Natural killer cell (primary cell): ENCODE data around the gene GALNT16. TPM values are rescaled to one million over a fixed set of nuclear protein-coding genes. Genes with fewer than 3 reads are reported as not detected.

ENCODE experiments used
- ATAC-seq, 3 donors: fragments of 150-1000 bp in 2 of 3; fragments of 200-7000 bp in 1 of 3; cut with Tn5 transposase; 1 replicate in 1 of 3; 2 replicates in 2 of 3; pipeline ENCODE4 v1.10.0; 2021; ENCODE audit warnings: mild to moderate bottlenecking in 2 of 3, moderate library complexity in 2 of 3
- DNase-seq, 2 donors: peaks; one replicate each; pipeline versions ENCODE4 v3.0.0 to v3.0.0-alpha.2; 2013 to 2021; ENCODE audit warnings: mixed read lengths in 1 of 2
- H3K27ac ChIP-seq: one replicate; pipeline ENCODE4 v1.5.1; 2013; ENCODE audit warnings: mild to moderate bottlenecking, low read length
- H3K27me3 ChIP-seq: one replicate; pipeline ENCODE4 v1.6.1; 2013; ENCODE audit warnings: low read length; ENCODE audit not compliant: control insufficient read depth, insufficient read depth
- H3K36me3 ChIP-seq: one replicate; pipeline ENCODE4 v1.6.1; 2013; ENCODE audit warnings: low read length; ENCODE audit not compliant: control insufficient read depth, insufficient read depth
- H3K4me1 ChIP-seq: one replicate; pipeline ENCODE4 v1.6.1; 2013; ENCODE audit warnings: low read length; ENCODE audit not compliant: control insufficient read depth, insufficient read depth
- H3K4me3 ChIP-seq: one replicate; pipeline ENCODE4 v1.5.1; 2013; ENCODE audit warnings: low read length
- H3K9me3 ChIP-seq: one replicate; pipeline ENCODE4 v1.6.1; 2013; ENCODE audit warnings: low read length; ENCODE audit not compliant: control insufficient read depth, insufficient read depth
- H3K27ac Mint-ChIP-seq, 2 donors: one replicate each; pipeline ENCODE4 v1.8.0; 2022; ENCODE audit warnings: mild to moderate bottlenecking in 2 of 2, mixed read lengths in 2 of 2, moderate library complexity in 1 of 2
- H3K27me3 Mint-ChIP-seq, 2 donors: one replicate each; pipeline ENCODE4 v1.8.0; 2022; ENCODE audit warnings: low read depth in 2 of 2, mixed read lengths in 2 of 2
- H3K36me3 Mint-ChIP-seq: one replicate; pipeline ENCODE4 v1.8.0; 2022; ENCODE audit warnings: mixed read lengths
- H3K4me1 Mint-ChIP-seq, 2 donors: one replicate each; pipeline ENCODE4 v1.8.0; 2022; ENCODE audit warnings: mixed read lengths in 2 of 2
- H3K4me3 Mint-ChIP-seq: one replicate; pipeline ENCODE4 v1.8.0; 2022; ENCODE audit warnings: mild to moderate bottlenecking, moderate library complexity, mixed read lengths
- H3K9me3 Mint-ChIP-seq, 2 donors: one replicate each; pipeline ENCODE4 v1.8.0; 2022; ENCODE audit warnings: mixed read lengths in 2 of 2
- WGBS: methylation state at CpG from one replicate; pipeline ENCODE4 v1.1.7; 2013; ENCODE audit warnings: missing lambda C conversion rate; ENCODE audit not compliant: insufficient coverage; 5-methylcytosine and 5-hydroxymethylcytosine counted together
- intact Hi-C: fragments of 100-400 bp; cut with micrococcal nuclease; formaldehyde crosslinking; loops from one replicate; pipeline ENCODE4 v1.14.2; 2022
- total RNA-seq, 4 donors: library from RNA; stranded (reverse); fragments of 120-200 nt in 1 of 4; gene quantifications; one replicate each; pipeline versions ENCODE4 v1.2.3 to v1.2.4, GENCODE V29; 2013 to 2022
- TF ChIP-seq, protein P1 (sequence below): fragments of 200-600 bp; IDR thresholded peaks from one replicate; pipeline ENCODE4 v1.8.0; 2022; ENCODE audit warnings: antibody characterized with exemption

Gene GALNT16
- total RNA-seq, 3 donors from 2014 or later (not counting 1 experiment from before 2014, with no cell fraction given), result not detected

DNA sequence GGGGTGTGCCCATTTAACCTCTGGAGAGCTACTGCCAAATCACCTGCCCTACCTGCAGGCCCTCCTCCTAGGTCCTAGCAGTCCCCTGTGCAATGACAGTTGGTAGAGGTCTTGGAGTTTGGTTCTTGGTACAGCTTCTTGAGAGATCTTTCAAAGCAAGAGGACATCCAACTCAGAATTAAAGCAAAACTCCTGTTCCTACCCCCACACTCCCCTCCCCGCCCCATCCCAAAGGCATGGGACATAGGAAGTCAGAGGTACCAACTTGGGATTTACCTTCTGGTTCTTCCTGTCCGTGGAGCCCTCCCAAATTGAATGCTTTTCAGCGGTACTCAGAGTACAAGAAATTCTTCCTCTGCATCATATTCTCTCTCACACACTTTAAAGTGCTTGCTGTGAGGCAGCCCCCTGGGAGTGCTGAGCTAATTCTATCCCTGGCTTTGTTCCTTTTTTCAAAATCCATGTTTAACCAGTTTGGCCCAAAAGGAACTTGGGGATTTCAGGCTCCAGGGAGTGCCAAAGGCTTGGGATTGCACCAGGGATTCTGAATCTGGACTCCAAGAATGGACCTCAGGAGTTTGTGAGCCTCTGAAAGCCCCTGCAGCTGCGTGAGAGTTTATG is 40.8 kb downstream of the GALNT16 start:
- no peaks in the 10 kb centered on the region for H3K36me3 Mint-ChIP-seq
- H3K9me3 Mint-ChIP-seq, result no peaks in the 10 kb centered on the region
- H3K36me3 ChIP-seq, result no peaks in the 10 kb centered on the region
- TF ChIP-seq, protein P1, sequence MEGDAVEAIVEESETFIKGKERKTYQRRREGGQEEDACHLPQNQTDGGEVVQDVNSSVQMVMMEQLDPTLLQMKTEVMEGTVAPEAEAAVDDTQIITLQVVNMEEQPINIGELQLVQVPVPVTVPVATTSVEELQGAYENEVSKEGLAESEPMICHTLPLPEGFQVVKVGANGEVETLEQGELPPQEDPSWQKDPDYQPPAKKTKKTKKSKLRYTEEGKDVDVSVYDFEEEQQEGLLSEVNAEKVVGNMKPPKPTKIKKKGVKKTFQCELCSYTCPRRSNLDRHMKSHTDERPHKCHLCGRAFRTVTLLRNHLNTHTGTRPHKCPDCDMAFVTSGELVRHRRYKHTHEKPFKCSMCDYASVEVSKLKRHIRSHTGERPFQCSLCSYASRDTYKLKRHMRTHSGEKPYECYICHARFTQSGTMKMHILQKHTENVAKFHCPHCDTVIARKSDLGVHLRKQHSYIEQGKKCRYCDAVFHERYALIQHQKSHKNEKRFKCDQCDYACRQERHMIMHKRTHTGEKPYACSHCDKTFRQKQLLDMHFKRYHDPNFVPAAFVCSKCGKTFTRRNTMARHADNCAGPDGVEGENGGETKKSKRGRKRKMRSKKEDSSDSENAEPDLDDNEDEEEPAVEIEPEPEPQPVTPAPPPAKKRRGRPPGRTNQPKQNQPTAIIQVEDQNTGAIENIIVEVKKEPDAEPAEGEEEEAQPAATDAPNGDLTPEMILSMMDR, result no peak
- H3K27me3 ChIP-seq, result peaks cover 2% of the 10 kb centered on the region
- DNase-seq (no peak), ATAC-seq (no peak)
- no peaks in the 10 kb centered on the region for H3K4me1 Mint-ChIP-seq
- no peak overlapping the region for H3K4me3 Mint-ChIP-seq
- WGBS, result 76% methylated on average over 4 of the region's 4 CpGs
- intact Hi-C loops, result no loop called here
- no peak overlapping the region for H3K4me3 ChIP-seq
- no peaks in the 10 kb centered on the region for H3K4me1 ChIP-seq
- no peaks in the 10 kb centered on the region for H3K9me3 ChIP-seq
- H3K27ac ChIP-seq, result no peak overlapping the region
- H3K27ac Mint-ChIP-seq, result no peak overlapping the region
- H3K27me3 Mint-ChIP-seq, result peaks cover 6 to 36% of the 10 kb centered on the region in 2 donors

DNA sequence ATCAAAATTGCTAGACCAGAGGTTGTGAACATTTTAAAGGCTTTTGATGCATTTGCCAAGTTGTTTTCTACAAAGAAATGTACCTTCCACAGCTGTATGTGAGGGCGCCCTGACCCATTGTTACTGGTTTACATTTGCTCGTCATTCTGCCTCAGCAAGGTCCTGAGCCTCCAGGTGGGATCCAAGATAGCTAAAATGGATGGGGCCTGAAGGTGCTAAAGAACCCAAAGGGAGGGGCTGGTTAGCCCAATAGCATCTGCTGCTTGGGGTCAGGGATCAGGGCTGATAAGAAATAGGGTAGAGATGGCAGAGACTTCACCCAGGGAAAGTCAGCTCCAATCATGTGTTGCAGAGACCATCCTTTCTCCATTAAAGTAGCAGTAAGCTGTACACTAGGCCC is 43.1 kb downstream of the GALNT16 start:
- no peak overlapping the region for H3K4me3 ChIP-seq
- no peak for ATAC-seq

DNA sequence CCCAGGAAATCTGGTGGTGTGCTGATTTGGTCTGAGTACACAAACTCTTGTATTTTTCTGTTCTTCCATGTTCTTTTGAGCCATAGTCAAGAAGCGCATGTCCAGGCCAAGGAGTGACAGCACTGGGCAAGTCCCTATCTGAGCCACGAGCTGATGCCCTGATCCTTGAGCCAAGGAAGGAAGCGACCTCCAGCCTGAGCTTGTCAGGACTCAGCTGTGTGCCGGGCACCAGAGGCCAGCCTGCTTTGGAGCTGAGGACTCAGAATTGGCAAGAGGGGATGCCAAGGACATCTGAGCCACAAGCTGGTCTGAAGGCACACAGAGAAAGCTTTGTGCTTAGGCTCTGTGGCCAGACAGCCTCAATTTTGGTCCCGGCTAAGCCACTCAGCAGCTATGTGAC is 52.6 kb downstream of the GALNT16 start:
- intact Hi-C loops, result no loop called here
- DNase-seq (peak in 1 of 2 donors; percentile 10), ATAC-seq (no peak)
- 87% methylated on average over 5 of the region's 5 CpGs for WGBS
- Mint-ChIP-seq H3K36me3 (no peaks in the 10 kb centered on the region), H3K4me1 (no peaks in the 10 kb centered on the region), H3K4me3 (no peak overlapping the region), H3K27me3 (peaks cover 11 to 17% of the 10 kb centered on the region in 2 donors), H3K9me3 (no peaks in the 10 kb centered on the region), H3K27ac (no peak overlapping the region)
- H3K27ac ChIP-seq, result no peak overlapping the region
- TF ChIP-seq, protein P1, result no peak
- H3K36me3 ChIP-seq, result no peaks in the 10 kb centered on the region
- no peaks in the 10 kb centered on the region for H3K9me3 ChIP-seq
- peaks cover 8% of the 10 kb centered on the region for H3K27me3 ChIP-seq
- H3K4me3 ChIP-seq, result no peak overlapping the region
- H3K4me1 ChIP-seq, result peaks cover 4% of the 10 kb centered on the region

More for the DNA sequence above, 43.1 kb downstream of the GALNT16 start:
- Histone ChIP-seq H3K9me3 (no peaks in the 10 kb centered on the region), H3K4me1 (no peaks in the 10 kb centered on the region), H3K27ac (no peak overlapping the region), H3K36me3 (no peaks in the 10 kb centered on the region), H3K27me3 (peaks cover 6% of the 10 kb centered on the region)
- H3K4me1 Mint-ChIP-seq, result no peaks in the 10 kb centered on the region
- no peaks in the 10 kb centered on the region for H3K36me3 Mint-ChIP-seq
- no peaks in the 10 kb centered on the region for H3K9me3 Mint-ChIP-seq
- WGBS, result 81% methylated on average over 2 of the region's 2 CpGs
- intact Hi-C loops, result no loop called here
- TF ChIP-seq, protein P1, result no peak
- H3K27ac Mint-ChIP-seq, result no peak overlapping the region
- DNase-seq, result no peak
- no peak overlapping the region for H3K4me3 Mint-ChIP-seq
- peaks cover 12 to 45% of the 10 kb centered on the region in 2 donors for H3K27me3 Mint-ChIP-seq

DNA sequence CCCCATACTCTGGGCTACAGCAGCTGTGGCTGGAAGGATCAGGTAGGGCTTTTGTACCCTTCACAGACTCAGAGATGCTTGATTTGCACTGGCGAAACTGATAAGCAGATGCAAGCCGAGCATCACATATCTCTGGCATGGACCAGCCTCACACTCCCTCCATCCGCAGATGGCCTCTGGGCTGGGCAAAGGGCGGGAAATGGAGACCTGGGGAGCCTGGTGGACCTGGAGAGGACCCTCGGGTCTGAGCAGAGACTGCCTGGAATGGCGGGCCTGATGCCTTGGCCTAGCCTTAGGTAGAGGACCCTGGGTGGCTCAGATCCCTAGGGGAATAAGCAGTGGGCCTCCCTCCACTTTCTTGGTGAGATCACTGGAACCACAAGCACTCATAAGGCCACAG is 53.2 kb downstream of the GALNT16 start:
- Mint-ChIP-seq H3K36me3 (no peaks in the 10 kb centered on the region), H3K4me1 (no peaks in the 10 kb centered on the region), H3K4me3 (no peak overlapping the region), H3K27ac (no peak overlapping the region), H3K9me3 (no peaks in the 10 kb centered on the region), H3K27me3 (peaks cover 8 to 16% of the 10 kb centered on the region in 2 donors)
- no peak overlapping the region for H3K27ac ChIP-seq
- 92% methylated on average over 6 of the region's 6 CpGs for WGBS
- TF ChIP-seq, protein P1, result no peak
- DNase-seq, result peak in 1 of 2 donors; percentile 6
- intact Hi-C loops, result no loop called here
- no peak for ATAC-seq
- no peaks in the 10 kb centered on the region for H3K36me3 ChIP-seq
- no peak overlapping the region for H3K4me3 ChIP-seq
- H3K27me3 ChIP-seq, result peaks cover 6% of the 10 kb centered on the region
- H3K9me3 ChIP-seq, result no peaks in the 10 kb centered on the region
- H3K4me1 ChIP-seq, result peaks cover 6% of the 10 kb centered on the region
